ENCODE data around the gene C17orf67.

C17orf67 gene

DNA sequence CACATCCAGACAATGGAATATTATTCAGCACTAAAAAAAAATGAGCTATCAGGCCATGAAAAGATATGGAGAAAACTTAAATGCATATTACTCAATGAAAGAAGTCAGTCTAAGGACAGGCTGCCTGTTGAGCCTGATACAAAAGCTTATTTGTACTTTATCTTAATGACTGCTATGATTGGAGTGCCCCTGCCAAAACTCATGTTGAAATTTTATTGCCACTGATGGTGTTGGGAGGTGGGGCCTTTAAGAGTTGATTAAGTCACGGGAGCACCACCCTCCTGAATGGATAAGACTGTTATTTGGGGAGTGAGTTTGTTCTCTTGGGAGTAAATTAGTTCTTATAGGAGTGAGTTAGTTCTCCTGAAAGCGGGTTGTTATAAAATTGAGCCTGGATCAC is 9.9 kb downstream of the C17orf67 start:
- Histone ChIP-seq H3K4me1 (ENCODE audit: control insufficient read depth in 2 of 2, insufficient read depth in 1 of 2, low read depth in 1 of 2, low read length in 2 of 2) (no peaks in the 10 kb centered on the region), H3K36me3 (replicated peaks in 1 of 2; ENCODE audit: control insufficient read depth in 2 of 2, insufficient read depth in 2 of 2, low read length in 2 of 2) (no peaks in the 10 kb centered on the region), H3K4ac (ENCODE audit: low read length) (no peak overlapping the region), H2BK15ac (ENCODE audit: low read length) (no peak overlapping the region), H3K9me3 (replicated peaks in 1 of 2; ENCODE audit: control insufficient read depth in 2 of 2, insufficient read depth in 1 of 2, low read depth in 1 of 2, low read length in 2 of 2) (no peaks in the 10 kb centered on the region), H3K27me3 (ENCODE audit: control insufficient read depth in 3 of 3, insufficient read depth in 3 of 3, low read depth in 1 of 3, low read length in 3 of 3) (no peaks in the 10 kb centered on the region), H3K4me2 (ENCODE audit: insufficient read depth, low read length, poor library complexity, severe bottlenecking) (no peak overlapping the region), H3K4me3 (ENCODE audit: low read length in 2 of 2) (no peak overlapping the region), H3K14ac (ENCODE audit: low read length) (no peak overlapping the region), H3K9ac (ENCODE audit: low read depth, low read length, poor library complexity) (no peak overlapping the region), H3K23ac (ENCODE audit: low read depth, low read length, poor library complexity) (no peak overlapping the region), H2BK120ac (ENCODE audit: low read depth, low read length) (no peak overlapping the region), H4K8ac (ENCODE audit: low read depth, low read length) (no peak overlapping the region), H2BK12ac (ENCODE audit: low read length) (no peak overlapping the region), H2AFZ (ENCODE audit: low read length) (no peak overlapping the region), H3K18ac (ENCODE audit: low read length) (no peak overlapping the region), H3K79me1 (ENCODE audit: low read depth, low read length) (no peaks in the 10 kb centered on the region), H2AK5ac (ENCODE audit: low read depth, low read length) (no peak overlapping the region), H4K91ac (ENCODE audit: low read depth, low read length, poor library complexity) (no peak overlapping the region), H2BK5ac (ENCODE audit: low read length) (no peak overlapping the region), H3K27ac (replicated peaks; ENCODE audit: low read length) (no peak overlapping the region)
- no peak for DNase-seq (ENCODE audit: low spot score)
- no CpG with 5 or more reads among the region's 2 CpGs for whole genome bisulfite sequencing, 2 donors (ENCODE audit: extremely low coverage in 2 of 2, insufficient read length in 2 of 2, insufficient replicate concordance in 1 of 2)

DNA sequence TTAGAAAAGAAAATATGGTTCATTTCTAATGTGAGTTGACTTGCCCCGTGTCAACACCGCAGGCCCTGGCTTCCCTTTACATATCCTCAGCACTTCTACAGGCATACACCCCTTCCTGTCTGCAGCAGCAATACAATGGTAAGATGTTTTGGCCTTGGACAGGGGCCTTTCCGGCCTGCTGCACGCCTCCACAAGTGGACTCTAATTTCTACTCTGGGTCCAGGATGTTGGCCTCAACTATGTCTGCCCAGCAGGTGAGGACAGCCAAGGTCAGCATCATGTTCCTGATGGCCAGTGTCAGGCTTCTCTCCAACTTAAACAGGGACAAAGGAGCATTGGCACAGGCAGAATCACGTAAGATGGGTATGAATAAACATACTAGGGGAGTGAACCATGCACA is 11.0 kb downstream of the C17orf67 start:
- H3K79me1 ChIP-seq (ENCODE audit: low read depth, low read length): no peaks in the 10 kb centered on the region
- H3K14ac ChIP-seq (ENCODE audit: low read length): no peak overlapping the region
- no peak overlapping the region for H2BK5ac ChIP-seq (ENCODE audit: low read length)
- no peak overlapping the region for H3K9ac ChIP-seq (ENCODE audit: low read depth, low read length, poor library complexity)
- H3K4ac ChIP-seq (ENCODE audit: low read length): no peak overlapping the region
- H3K27ac ChIP-seq (replicated peaks; ENCODE audit: low read length): no peak overlapping the region
- DNase-seq (ENCODE audit: low spot score): no peak
- no peak overlapping the region for H2BK15ac ChIP-seq (ENCODE audit: low read length)
- no peaks in the 10 kb centered on the region for H3K27me3 ChIP-seq (ENCODE audit: control insufficient read depth in 3 of 3, insufficient read depth in 3 of 3, low read depth in 1 of 3, low read length in 3 of 3)
- H2BK12ac ChIP-seq (ENCODE audit: low read length): no peak overlapping the region
- H2AK5ac ChIP-seq (ENCODE audit: low read depth, low read length): no peak overlapping the region
- no peaks in the 10 kb centered on the region for H3K36me3 ChIP-seq (replicated peaks in 1 of 2; ENCODE audit: control insufficient read depth in 2 of 2, insufficient read depth in 2 of 2, low read length in 2 of 2)
- H2AFZ ChIP-seq (ENCODE audit: low read length): no peak overlapping the region
- no peak overlapping the region for H3K23ac ChIP-seq (ENCODE audit: low read depth, low read length, poor library complexity)
- H3K4me1 ChIP-seq (ENCODE audit: control insufficient read depth in 2 of 2, insufficient read depth in 1 of 2, low read depth in 1 of 2, low read length in 2 of 2): no peaks in the 10 kb centered on the region
- H4K91ac ChIP-seq (ENCODE audit: low read depth, low read length, poor library complexity): no peak overlapping the region
- H3K4me3 ChIP-seq (ENCODE audit: low read length in 2 of 2): no peak overlapping the region
- no CpG with 5 or more reads among the region's 5 CpGs for WGBS, 2 donors (ENCODE audit: extremely low coverage in 2 of 2, insufficient read length in 2 of 2, insufficient replicate concordance in 1 of 2)
- no peak overlapping the region for H3K4me2 ChIP-seq (ENCODE audit: insufficient read depth, low read length, poor library complexity, severe bottlenecking)
- H2BK120ac ChIP-seq (ENCODE audit: low read depth, low read length): no peak overlapping the region
- H3K18ac ChIP-seq (ENCODE audit: low read length): no peak overlapping the region
- H4K8ac ChIP-seq (ENCODE audit: low read depth, low read length): no peak overlapping the region
- no peaks in the 10 kb centered on the region for H3K9me3 ChIP-seq (replicated peaks in 1 of 2; ENCODE audit: control insufficient read depth in 2 of 2, insufficient read depth in 1 of 2, low read depth in 1 of 2, low read length in 2 of 2)

DNA sequence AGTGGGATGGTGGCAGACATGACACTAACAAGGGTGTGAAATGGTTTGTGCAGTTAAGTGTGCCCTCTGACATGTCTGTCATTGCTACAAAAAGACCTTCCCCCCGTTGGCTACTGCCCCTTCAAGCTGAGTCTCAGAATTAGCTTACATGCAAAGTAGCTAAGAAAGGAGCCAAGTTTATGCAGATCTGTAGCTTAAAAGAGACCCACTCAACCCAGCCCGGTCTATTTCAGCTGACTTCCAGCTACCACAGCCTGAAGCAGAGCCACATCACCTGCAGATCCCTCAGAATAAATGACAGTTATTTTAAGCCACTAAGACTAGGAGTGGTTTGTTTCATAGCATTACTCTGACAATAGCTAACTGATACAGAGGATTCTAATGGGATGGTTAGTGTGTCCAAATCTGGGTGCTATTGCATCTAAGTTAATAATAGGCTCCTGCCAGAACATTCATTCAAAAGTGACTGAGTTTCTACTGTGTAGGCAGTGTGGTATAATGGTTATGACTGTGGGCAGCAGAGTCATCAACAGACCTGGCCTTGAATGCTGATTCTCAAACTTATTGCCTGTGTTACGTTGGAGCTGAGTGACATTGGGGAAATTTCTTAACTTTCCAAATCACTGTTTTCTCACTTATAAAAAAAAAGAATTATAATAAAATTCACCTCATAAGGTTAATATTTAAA is 11.7 kb downstream of the C17orf67 start:
- no peak overlapping the region for H3K4me3 ChIP-seq (ENCODE audit: low read length in 2 of 2)
- no peak overlapping the region for H3K14ac ChIP-seq (ENCODE audit: low read length)
- H3K23ac ChIP-seq (ENCODE audit: low read depth, low read length, poor library complexity): no peak overlapping the region
- H2AFZ ChIP-seq (ENCODE audit: low read length): no peak overlapping the region
- no peak for DNase-seq (ENCODE audit: low spot score)
- no peak overlapping the region for H2BK5ac ChIP-seq (ENCODE audit: low read length)
- H3K9ac ChIP-seq (ENCODE audit: low read depth, low read length, poor library complexity): no peak overlapping the region
- H2AK5ac ChIP-seq (ENCODE audit: low read depth, low read length): no peak overlapping the region
- H3K27me3 ChIP-seq (ENCODE audit: control insufficient read depth in 3 of 3, insufficient read depth in 3 of 3, low read depth in 1 of 3, low read length in 3 of 3): no peaks in the 10 kb centered on the region
- no peaks in the 10 kb centered on the region for H3K36me3 ChIP-seq (replicated peaks in 1 of 2; ENCODE audit: control insufficient read depth in 2 of 2, insufficient read depth in 2 of 2, low read length in 2 of 2)
- H2BK15ac ChIP-seq (ENCODE audit: low read length): no peak overlapping the region
- WGBS, 2 donors (ENCODE audit: extremely low coverage in 2 of 2, insufficient read length in 2 of 2, insufficient replicate concordance in 1 of 2): no CpG with 5 or more reads among the region's 3 CpGs
- H3K79me1 ChIP-seq (ENCODE audit: low read depth, low read length): no peaks in the 10 kb centered on the region
- H2BK120ac ChIP-seq (ENCODE audit: low read depth, low read length): no peak overlapping the region
- H4K91ac ChIP-seq (ENCODE audit: low read depth, low read length, poor library complexity): no peak overlapping the region
- no peak overlapping the region for H3K4me2 ChIP-seq (ENCODE audit: insufficient read depth, low read length, poor library complexity, severe bottlenecking)
- no peak overlapping the region for H4K8ac ChIP-seq (ENCODE audit: low read depth, low read length)
- no peak overlapping the region for H3K18ac ChIP-seq (ENCODE audit: low read length)
- H3K4me1 ChIP-seq (ENCODE audit: control insufficient read depth in 2 of 2, insufficient read depth in 1 of 2, low read depth in 1 of 2, low read length in 2 of 2): no peaks in the 10 kb centered on the region
- no peak overlapping the region for H3K4ac ChIP-seq (ENCODE audit: low read length)
- H2BK12ac ChIP-seq (ENCODE audit: low read length): no peak overlapping the region
- H3K27ac ChIP-seq (replicated peaks; ENCODE audit: low read length): no peak overlapping the region
- H3K9me3 ChIP-seq (replicated peaks in 1 of 2; ENCODE audit: control insufficient read depth in 2 of 2, insufficient read depth in 1 of 2, low read depth in 1 of 2, low read length in 2 of 2): no peaks in the 10 kb centered on the region

DNA sequence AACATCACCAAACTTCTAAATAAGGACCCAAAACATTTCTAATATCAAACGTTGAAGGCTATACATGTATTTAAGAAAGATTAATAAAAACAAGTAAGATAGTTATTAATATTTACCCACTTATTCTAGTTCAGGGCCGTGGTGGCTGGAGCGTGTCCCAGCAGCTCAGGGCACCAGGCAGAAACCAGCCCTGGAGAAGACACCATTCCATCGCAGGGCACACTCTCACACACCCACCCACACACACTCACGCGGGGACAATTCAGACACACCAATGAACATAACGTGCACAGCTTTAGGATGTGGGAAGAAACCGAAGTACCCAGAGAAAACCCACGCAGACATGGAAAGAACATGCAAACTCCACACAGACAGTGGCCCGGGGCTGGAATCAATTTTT is 13.5 kb downstream of the C17orf67 start:
- Histone ChIP-seq H3K23ac (ENCODE audit: low read depth, low read length, poor library complexity) (no peak overlapping the region), H3K4me2 (ENCODE audit: insufficient read depth, low read length, poor library complexity, severe bottlenecking) (no peak overlapping the region), H2AFZ (ENCODE audit: low read length) (no peak overlapping the region), H3K14ac (ENCODE audit: low read length) (no peak overlapping the region), H3K36me3 (replicated peaks in 1 of 2; ENCODE audit: control insufficient read depth in 2 of 2, insufficient read depth in 2 of 2, low read length in 2 of 2) (no peaks in the 10 kb centered on the region), H2AK5ac (ENCODE audit: low read depth, low read length) (no peak overlapping the region), H2BK15ac (ENCODE audit: low read length) (no peak overlapping the region), H2BK5ac (ENCODE audit: low read length) (no peak overlapping the region), H4K8ac (ENCODE audit: low read depth, low read length) (no peak overlapping the region), H3K4me3 (ENCODE audit: low read length in 2 of 2) (no peak overlapping the region), H3K9ac (ENCODE audit: low read depth, low read length, poor library complexity) (peak overlapping the region; percentile 30), H2BK12ac (ENCODE audit: low read length) (no peak overlapping the region), H3K4ac (ENCODE audit: low read length) (no peak overlapping the region), H3K27ac (replicated peaks; ENCODE audit: low read length) (no peak overlapping the region), H3K9me3 (replicated peaks in 1 of 2; ENCODE audit: control insufficient read depth in 2 of 2, insufficient read depth in 1 of 2, low read depth in 1 of 2, low read length in 2 of 2) (no peaks in the 10 kb centered on the region), H2BK120ac (ENCODE audit: low read depth, low read length) (no peak overlapping the region), H3K18ac (ENCODE audit: low read length) (no peak overlapping the region), H3K79me1 (ENCODE audit: low read depth, low read length) (no peaks in the 10 kb centered on the region), H3K27me3 (ENCODE audit: control insufficient read depth in 3 of 3, insufficient read depth in 3 of 3, low read depth in 1 of 3, low read length in 3 of 3) (peaks cover 0 to 9% (median 0%) of the 10 kb centered on the region in 3 experiments), H4K91ac (ENCODE audit: low read depth, low read length, poor library complexity) (no peak overlapping the region), H3K4me1 (ENCODE audit: control insufficient read depth in 2 of 2, insufficient read depth in 1 of 2, low read depth in 1 of 2, low read length in 2 of 2) (no peaks in the 10 kb centered on the region)
- no CpG with 5 or more reads among the region's 10 CpGs for WGBS, 2 donors (ENCODE audit: extremely low coverage in 2 of 2, insufficient read length in 2 of 2, insufficient replicate concordance in 1 of 2)
- no peak for DNase-seq (ENCODE audit: low spot score)

Measured in neuronal stem cell (in vitro differentiated cells).